Activated T-cell treated with anti-CD3 and anti-CD28 coated beads, Interleukin-2, amount 50 U/mL, for 4 hours (primary cell): Measurements from ENCODE around the gene MYO7B. TPM values are rescaled to one million over a fixed set of nuclear protein-coding genes. Genes with fewer than 3 reads are reported as not detected.

ENCODE experiments used
- ATAC-seq, 2 donors: fragments of 200-7000 bp; cut with Tn5 transposase; one replicate each; pipeline ENCODE4 v1.10.0; 2021
- DNase-seq: peaks from one replicate; pipeline ENCODE4 v3.0.0-alpha.2; 2020
- H3K27me3 Mint-ChIP-seq: one replicate; pipeline ENCODE4 v1.8.0; 2021; ENCODE audit warnings: low read depth, mixed read lengths
- H3K36me3 Mint-ChIP-seq: one replicate; pipeline ENCODE4 v1.8.0; 2022; ENCODE audit warnings: mixed read lengths; ENCODE audit not compliant: insufficient read depth
- H3K4me1 Mint-ChIP-seq: one replicate; pipeline ENCODE4 v1.8.0; 2021; ENCODE audit warnings: low read depth, mixed read lengths
- H3K4me3 Mint-ChIP-seq: one replicate; pipeline ENCODE4 v1.8.0; 2021; ENCODE audit warnings: mild to moderate bottlenecking, moderate library complexity, mixed read lengths
- H3K9me3 Mint-ChIP-seq: one replicate; pipeline ENCODE4 v1.8.0; 2021; ENCODE audit warnings: mixed read lengths
- total RNA-seq, 3 donors: library from RNA; stranded (reverse); gene quantifications; one replicate each; pipeline ENCODE4 v1.2.1, GENCODE V29; 2021

MYO7B gene
- total RNA-seq, 3 donors from 2014 or later, result 0.16 to 0.68 (median 0.63) TPM

DNA sequence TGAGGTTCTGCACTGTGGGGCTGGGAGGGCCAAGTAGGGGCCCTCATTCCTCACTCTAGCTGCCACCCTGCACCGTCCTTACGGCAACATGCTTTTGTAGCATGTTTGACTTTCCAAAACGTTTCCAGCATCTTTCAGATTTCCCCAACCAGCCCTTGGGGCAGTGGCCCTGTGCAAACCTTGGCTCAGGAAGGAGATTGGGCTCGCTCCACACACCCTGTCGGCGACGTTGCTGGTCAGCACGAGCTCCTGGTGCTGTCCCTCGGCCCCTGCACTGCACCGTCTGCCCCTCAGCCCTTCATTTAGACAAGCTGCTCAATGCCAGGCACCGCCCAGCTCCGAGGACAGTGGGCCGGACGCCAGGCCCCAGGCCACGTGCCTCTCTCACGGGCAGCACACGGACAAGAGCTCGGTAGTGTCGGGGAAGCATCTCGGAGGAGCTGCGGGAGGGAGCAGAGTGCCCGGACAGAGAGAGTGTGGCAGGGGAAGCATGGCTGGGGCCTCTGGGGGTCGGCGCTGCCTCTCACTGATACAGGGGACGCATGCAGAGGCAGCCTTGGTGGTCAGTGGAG lies 117.4 kb downstream of the MYO7B start:
- ATAC-seq, result no peak
- H3K36me3 Mint-ChIP-seq, result no peaks in the 10 kb centered on the region

GRCh38 chr2:127653421-127654083 lies 118.1 kb downstream of the MYO7B start:
- Mint-ChIP-seq H3K9me3 (no peaks in the 10 kb centered on the region), H3K4me3 (no peak overlapping the region), H3K36me3 (no peaks in the 10 kb centered on the region)

More for the DNA sequence above, 117.4 kb downstream of the MYO7B start:
- Mint-ChIP-seq H3K27me3 (peaks cover 2% of the 10 kb centered on the region), H3K4me3 (no peak overlapping the region), H3K4me1 (peaks cover 11% of the 10 kb centered on the region), H3K9me3 (no peaks in the 10 kb centered on the region)
- no peak for DNase-seq

GRCh38 chr2:127654084-127654837 lies 118.8 kb downstream of the MYO7B start:
- Mint-ChIP-seq H3K36me3 (no peaks in the 10 kb centered on the region), H3K27me3 (peaks cover 2% of the 10 kb centered on the region), H3K9me3 (no peaks in the 10 kb centered on the region), H3K4me1 (peaks cover 6% of the 10 kb centered on the region), H3K4me3 (no peak overlapping the region)
- ATAC-seq (no peak), DNase-seq (no peak)

More at GRCh38 chr2:127653421-127654083, 118.1 kb downstream of the MYO7B start:
- ATAC-seq (no peak), DNase-seq (no peak)
- H3K4me1 Mint-ChIP-seq, result peaks cover 7% of the 10 kb centered on the region
- peaks cover 2% of the 10 kb centered on the region for H3K27me3 Mint-ChIP-seq

DNA sequence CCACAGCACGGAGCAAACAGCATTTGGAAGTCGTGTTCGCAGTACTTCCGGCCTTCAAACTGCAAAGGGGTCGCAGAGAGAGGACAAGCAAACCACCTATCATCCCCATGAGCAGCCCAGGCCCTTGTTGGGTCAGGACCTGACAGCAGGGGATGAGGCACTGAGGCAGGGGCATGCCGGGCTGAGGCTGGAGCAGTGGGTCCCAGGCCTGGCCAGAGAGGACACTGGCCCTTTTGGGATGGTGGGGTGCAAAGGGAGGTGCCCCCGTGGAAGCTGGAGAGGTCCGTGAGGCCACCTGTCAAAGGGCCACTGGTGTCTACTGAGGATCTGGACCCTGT lies 119.3 kb downstream of the MYO7B start:
- Mint-ChIP-seq H3K36me3 (no peaks in the 10 kb centered on the region), H3K9me3 (no peaks in the 10 kb centered on the region), H3K4me1 (peaks cover 1% of the 10 kb centered on the region), H3K4me3 (no peak overlapping the region), H3K27me3 (peaks cover 2% of the 10 kb centered on the region)
- DNase-seq, result no peak
- ATAC-seq, result no peak

DNA sequence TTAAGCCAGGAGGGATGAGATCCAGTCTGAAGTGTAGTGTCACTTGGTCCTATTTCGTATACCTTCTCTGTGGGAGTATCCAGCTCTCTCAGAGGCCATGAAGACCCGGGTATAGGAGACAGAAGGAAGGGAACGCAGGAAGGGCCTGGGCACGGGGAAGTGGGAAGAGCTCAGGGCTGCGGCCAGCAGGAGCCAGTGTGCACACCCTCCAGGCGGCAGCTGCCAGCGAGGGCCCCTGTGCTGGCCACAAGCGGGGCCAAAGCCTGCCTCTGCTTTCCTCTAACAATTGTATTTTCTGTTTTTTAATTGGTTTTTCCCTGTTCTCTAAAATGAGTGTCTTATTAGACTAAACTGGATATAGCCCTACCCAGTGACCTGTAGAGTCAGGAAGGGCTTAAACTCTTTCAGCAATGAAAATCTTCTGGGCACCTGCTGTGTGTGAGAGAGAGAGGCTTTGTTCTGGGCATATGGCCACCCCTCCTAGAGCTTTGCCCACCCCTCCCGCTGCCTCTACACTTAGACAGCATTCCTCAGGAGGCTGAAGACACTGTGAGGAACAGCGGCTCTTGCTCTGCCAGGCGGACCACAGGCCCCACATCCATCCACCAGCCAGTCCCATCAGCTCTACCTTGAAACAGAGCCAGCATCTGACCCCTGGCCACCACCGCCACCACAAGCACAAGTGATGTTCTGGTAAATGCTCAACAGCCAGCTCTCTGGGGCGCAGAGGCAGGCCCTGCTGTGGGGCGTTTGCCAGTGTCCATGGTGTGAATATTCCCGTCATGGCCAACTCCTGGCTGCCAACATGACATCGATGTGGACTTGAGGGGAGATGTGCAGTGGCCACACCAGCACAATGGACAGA lies 120.0 kb downstream of the MYO7B start:
- Mint-ChIP-seq H3K9me3 (no peaks in the 10 kb centered on the region), H3K4me3 (no peak overlapping the region), H3K36me3 (no peaks in the 10 kb centered on the region), H3K27me3 (peaks cover 2% of the 10 kb centered on the region), H3K4me1 (no peaks in the 10 kb centered on the region)
- no peak for ATAC-seq
- DNase-seq, result no peak

GRCh38 chr2:127656569-127657231 lies 121.2 kb downstream of the MYO7B start:
- Mint-ChIP-seq H3K4me3 (no peak overlapping the region), H3K27me3 (peaks cover 9% of the 10 kb centered on the region), H3K4me1 (no peaks in the 10 kb centered on the region), H3K36me3 (no peaks in the 10 kb centered on the region), H3K9me3 (no peaks in the 10 kb centered on the region)
- DNase-seq (no peak), ATAC-seq (no peak)

DNA sequence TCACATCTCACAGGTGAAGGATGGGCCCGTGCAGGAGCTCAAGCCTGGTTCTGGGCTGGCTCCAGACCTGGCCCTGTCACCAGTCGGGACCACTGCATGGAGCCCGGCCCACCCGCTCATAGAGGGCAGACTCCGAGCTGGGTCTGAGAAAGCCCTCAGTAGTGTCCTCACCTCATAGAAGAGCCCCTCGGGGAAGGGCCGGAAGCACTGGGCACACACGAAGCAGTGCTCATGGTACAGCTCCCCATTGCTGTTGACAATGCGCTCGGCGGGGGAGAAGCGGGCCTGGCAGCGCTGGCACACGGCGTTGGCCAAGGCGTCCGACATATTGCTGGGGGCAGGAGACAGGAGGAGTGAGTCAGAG lies 121.7 kb downstream of the MYO7B start:
- H3K27me3 Mint-ChIP-seq, result peaks cover 13% of the 10 kb centered on the region
- DNase-seq, result no peak

DNA sequence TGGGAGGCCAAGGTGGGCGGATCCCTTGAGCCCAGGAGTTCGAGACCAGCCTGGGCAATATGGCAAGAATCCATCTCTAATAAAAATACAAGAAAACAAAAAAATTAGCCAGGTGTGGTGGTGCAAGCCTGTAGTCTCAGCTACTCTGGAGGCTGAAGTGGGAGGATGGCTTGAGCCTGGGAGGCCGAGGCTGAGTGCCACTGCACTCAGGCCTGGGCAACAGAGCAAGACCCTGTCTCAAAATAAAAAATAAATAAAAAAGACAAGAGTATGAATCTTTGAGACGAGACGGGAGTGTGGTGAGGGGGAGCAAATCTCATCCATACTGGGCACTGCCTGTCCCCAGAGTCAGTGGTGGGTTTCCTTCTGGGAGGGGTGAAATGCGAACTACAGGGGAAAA lies 122.7 kb downstream of the MYO7B start:
- Mint-ChIP-seq H3K36me3 (no peaks in the 10 kb centered on the region), H3K27me3 (peaks cover 20% of the 10 kb centered on the region), H3K9me3 (no peaks in the 10 kb centered on the region), H3K4me3 (no peak overlapping the region), H3K4me1 (no peaks in the 10 kb centered on the region)
- ATAC-seq (no peak), DNase-seq (no peak)

More for the DNA sequence above, 121.7 kb downstream of the MYO7B start:
- no peak for ATAC-seq
- H3K4me3 Mint-ChIP-seq, result no peak overlapping the region
- no peaks in the 10 kb centered on the region for H3K36me3 Mint-ChIP-seq
- H3K4me1 Mint-ChIP-seq, result no peaks in the 10 kb centered on the region
- H3K9me3 Mint-ChIP-seq, result no peaks in the 10 kb centered on the region

DNA sequence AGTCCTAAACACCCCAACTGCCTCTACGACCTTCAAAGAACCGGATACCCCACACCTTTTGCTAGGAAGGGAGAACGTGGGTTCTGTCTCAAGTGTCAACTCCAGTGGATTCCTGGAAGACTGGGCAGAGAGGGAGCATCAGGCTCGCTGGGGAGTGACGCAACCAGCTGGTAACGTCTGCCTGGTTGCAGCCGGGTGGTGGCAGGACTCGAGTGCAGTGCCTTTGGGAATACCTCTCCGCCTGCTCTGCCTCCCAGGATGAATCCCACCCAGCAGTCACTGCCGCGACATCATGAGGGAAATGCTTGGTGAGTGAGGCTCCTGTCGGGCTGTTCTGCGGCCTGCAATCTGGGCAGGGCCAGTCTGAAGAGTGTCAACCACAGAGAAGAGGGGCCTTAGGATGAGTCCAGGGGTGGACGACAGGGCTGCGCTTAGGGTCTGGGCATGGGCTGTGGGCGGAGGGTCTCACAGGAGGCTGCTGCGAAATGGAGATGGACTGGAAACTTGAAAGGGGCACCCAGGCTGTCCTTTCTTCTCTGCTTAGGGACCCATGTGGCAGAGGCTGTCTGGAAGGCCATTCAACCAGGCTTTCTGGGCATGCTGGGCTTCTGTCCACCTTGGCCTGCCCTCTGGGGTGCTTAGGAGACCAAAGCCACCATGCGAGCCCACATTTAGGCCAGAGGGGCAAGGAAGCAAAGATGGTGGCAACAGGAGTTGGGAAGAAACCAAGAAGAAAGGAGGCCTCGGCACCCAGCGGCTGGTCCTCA lies 123.3 kb downstream of the MYO7B start:
- H3K4me1 Mint-ChIP-seq, result no peaks in the 10 kb centered on the region
- peaks cover 27% of the 10 kb centered on the region for H3K27me3 Mint-ChIP-seq
- no peak for DNase-seq
- H3K4me3 Mint-ChIP-seq, result no peak overlapping the region
- H3K36me3 Mint-ChIP-seq, result no peaks in the 10 kb centered on the region
- no peak for ATAC-seq
- no peaks in the 10 kb centered on the region for H3K9me3 Mint-ChIP-seq

GRCh38 chr2:127659408-127660290 lies 124.2 kb downstream of the MYO7B start:
- H3K4me3 Mint-ChIP-seq, result no peak overlapping the region
- no peaks in the 10 kb centered on the region for H3K4me1 Mint-ChIP-seq
- peaks cover 31% of the 10 kb centered on the region for H3K27me3 Mint-ChIP-seq
- H3K9me3 Mint-ChIP-seq, result no peaks in the 10 kb centered on the region
- no peak for ATAC-seq
- no peak for DNase-seq
- H3K36me3 Mint-ChIP-seq, result no peaks in the 10 kb centered on the region

- no peaks in the 10 kb centered on the region for H3K36me3 Mint-ChIP-seq
- H3K27me3 Mint-ChIP-seq, result peaks cover 37% of the 10 kb centered on the region
- H3K4me1 Mint-ChIP-seq, result no peaks in the 10 kb centered on the region
- ATAC-seq, result no peak
- DNase-seq, result no peak
- H3K9me3 Mint-ChIP-seq, result no peaks in the 10 kb centered on the region
- no peak overlapping the region for H3K4me3 Mint-ChIP-seq
These were observed 124.8 kb downstream of the MYO7B start for GRCh38 chr2:127660291-127660578.

- ATAC-seq, result no peak
- no peaks in the 10 kb centered on the region for H3K9me3 Mint-ChIP-seq
These were observed 125.7 kb downstream of the MYO7B start for GRCh38 chr2:127661072-127661649.

More at GRCh38 chr2:127661072-127661649, 125.7 kb downstream of the MYO7B start:
- Mint-ChIP-seq H3K27me3 (peaks cover 46% of the 10 kb centered on the region), H3K36me3 (no peaks in the 10 kb centered on the region), H3K4me3 (no peak overlapping the region), H3K4me1 (no peaks in the 10 kb centered on the region)
- DNase-seq, result no peak
